Suprapubic skin (tissue), 3 donors: ENCODE results near the gene CD3D.

Experiments used
- POLR2A ChIP-seq, 2 donors: fragments of 450-650 bp; IDR thresholded peaks; one replicate each; pipeline ENCODE4 v1.6.1; 2017; ENCODE audit warnings: antibody characterized with exemption in 2 of 2, mild to moderate bottlenecking in 2 of 2, moderate library complexity in 2 of 2
- TF ChIP-seq, protein P1 (sequence below), 2 donors: fragments of 200-600 bp in 1 of 2; fragments of 450-650 bp in 1 of 2; sonication (generic) in 1 of 2; IDR thresholded peaks; one replicate each; pipeline ENCODE4 v1.5.1; 2016 to 2019; ENCODE audit warnings: antibody characterized with exemption in 2 of 2, mild to moderate bottlenecking in 1 of 2, moderate library complexity in 1 of 2

DNA sequence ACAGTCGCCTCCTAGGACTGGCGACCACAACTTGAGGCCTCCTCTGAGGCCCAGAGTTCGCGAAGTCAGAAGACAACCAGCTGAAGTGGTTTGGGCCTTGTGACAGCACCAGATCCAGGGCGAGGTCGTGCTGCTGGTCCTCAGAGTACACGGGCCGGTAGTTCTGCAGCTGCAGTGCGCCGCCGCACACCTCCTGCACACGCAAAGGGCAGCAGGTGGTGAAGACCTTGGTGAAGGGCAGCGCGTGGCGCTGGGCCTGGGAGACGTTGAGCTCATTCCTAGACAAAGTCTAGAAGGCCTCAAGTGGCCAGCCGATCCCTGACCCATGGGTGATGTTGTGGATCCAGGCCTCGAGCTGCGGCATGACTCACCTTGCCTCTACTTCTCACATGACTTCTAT is 19.8 kb downstream of the CD3D start:
- TF ChIP-seq, protein P1, sequence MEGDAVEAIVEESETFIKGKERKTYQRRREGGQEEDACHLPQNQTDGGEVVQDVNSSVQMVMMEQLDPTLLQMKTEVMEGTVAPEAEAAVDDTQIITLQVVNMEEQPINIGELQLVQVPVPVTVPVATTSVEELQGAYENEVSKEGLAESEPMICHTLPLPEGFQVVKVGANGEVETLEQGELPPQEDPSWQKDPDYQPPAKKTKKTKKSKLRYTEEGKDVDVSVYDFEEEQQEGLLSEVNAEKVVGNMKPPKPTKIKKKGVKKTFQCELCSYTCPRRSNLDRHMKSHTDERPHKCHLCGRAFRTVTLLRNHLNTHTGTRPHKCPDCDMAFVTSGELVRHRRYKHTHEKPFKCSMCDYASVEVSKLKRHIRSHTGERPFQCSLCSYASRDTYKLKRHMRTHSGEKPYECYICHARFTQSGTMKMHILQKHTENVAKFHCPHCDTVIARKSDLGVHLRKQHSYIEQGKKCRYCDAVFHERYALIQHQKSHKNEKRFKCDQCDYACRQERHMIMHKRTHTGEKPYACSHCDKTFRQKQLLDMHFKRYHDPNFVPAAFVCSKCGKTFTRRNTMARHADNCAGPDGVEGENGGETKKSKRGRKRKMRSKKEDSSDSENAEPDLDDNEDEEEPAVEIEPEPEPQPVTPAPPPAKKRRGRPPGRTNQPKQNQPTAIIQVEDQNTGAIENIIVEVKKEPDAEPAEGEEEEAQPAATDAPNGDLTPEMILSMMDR (IDR thresholded peaks at IDR 0.05) = no peak
- TF ChIP-seq POLR2A (IDR thresholded peaks at IDR 0.05) = no peak
